Natural killer cell treated with Interleukin-12 subunit alpha and Interleukin-12 subunit beta and Interleukin-15 and Interleukin-18, amount 100 ng/mL, for 72 hours (primary cell): Measurements from ENCODE around the gene BAX. TPM values are rescaled to one million over a fixed set of nuclear protein-coding genes. Genes with fewer than 3 reads are reported as not detected.
A peak's percentile ranks its signal among the peaks of the same experiment; 100 is the strongest.
"Not testable (repeated sequence)": the region's sequence is repeated elsewhere in the genome, so short reads cannot be mapped to it uniquely, and the experiment has no call there.

Experiments used
- ATAC-seq, 2 donors: fragments of 150-1000 bp; cut with Tn5 transposase in 1 of 2; sonication (Bioruptor Pico), chemical (Tn5 transposase) in 1 of 2; 2 replicates each; pipeline ENCODE4 v1.10.0; 2021
- DNase-seq: peaks from one replicate; pipeline ENCODE4 v3.0.0; 2022; ENCODE audit warnings: low spot score
- H3K27ac Mint-ChIP-seq, 2 donors: 1 replicate in 1 of 2; 2 replicates in 1 of 2; pipeline ENCODE4 v1.8.0; 2022; ENCODE audit warnings: mixed read lengths in 2 of 2, mild to moderate bottlenecking in 1 of 2, moderate library complexity in 1 of 2
- H3K27me3 Mint-ChIP-seq, 2 donors: 1 replicate in 1 of 2; 2 replicates in 1 of 2; pipeline ENCODE4 v1.8.0; 2022; ENCODE audit warnings: mixed read lengths in 2 of 2
- H3K36me3 Mint-ChIP-seq: one replicate; pipeline ENCODE4 v1.8.0; 2022; ENCODE audit warnings: mixed read lengths
- H3K4me1 Mint-ChIP-seq, 2 donors: 1 replicate in 1 of 2; 2 replicates in 1 of 2; pipeline ENCODE4 v1.8.0; 2022; ENCODE audit warnings: low read depth in 2 of 2, mixed read lengths in 2 of 2, mild to moderate bottlenecking in 1 of 2
- H3K4me3 Mint-ChIP-seq: one replicate; pipeline ENCODE4 v1.8.0; 2022; ENCODE audit warnings: mixed read lengths
- H3K9me3 Mint-ChIP-seq: 2 replicates; pipeline ENCODE4 v1.8.0; 2022; ENCODE audit warnings: mixed read lengths
- total RNA-seq, 2 donors: library from RNA; stranded (reverse); gene quantifications; one replicate each; pipeline ENCODE4 v1.2.3, GENCODE V29; 2022

The BAX gene
- 100 to 1,000 TPM; 203 to 305 TPM for total RNA-seq

- no peaks in the 10 kb centered on the region for H3K9me3 Mint-ChIP-seq
- no peaks in the 10 kb centered on the region for H3K36me3 Mint-ChIP-seq
- peak within 1 kb of the TSS; percentile 90 for H3K4me3 Mint-ChIP-seq
- peak within 1 kb of the TSS; percentile 85 to 90 for H3K27ac Mint-ChIP-seq
- H3K27me3 Mint-ChIP-seq, result no peaks in the 10 kb centered on the region
- H3K4me1 Mint-ChIP-seq, result peaks cover 16 to 24% of the 10 kb centered on the region in 2 donors
- DNase-seq, result peak; percentile 96
- peak; percentile 91 to 92 for ATAC-seq
These were observed at the start of gene BAX for GRCh38 chr19:48954595-48955307. Gene BAX (plus strand): TSS chr19:48954875. CDS start chr19:48954929, 54 bp downstream.

- no peaks in the 10 kb centered on the region for H3K27me3 Mint-ChIP-seq
- H3K27ac Mint-ChIP-seq, result no peak overlapping the region
- no peaks in the 10 kb centered on the region for H3K9me3 Mint-ChIP-seq
- no peaks in the 10 kb centered on the region for H3K36me3 Mint-ChIP-seq
- H3K4me1 Mint-ChIP-seq, result peaks cover 19% of the 10 kb centered on the region in 2 donors
- H3K4me3 Mint-ChIP-seq, result no peak overlapping the region
- ATAC-seq, result no peak
- no peak for DNase-seq
These were observed 49.0 kb upstream of the BAX start for GRCh38 chr19:48905664-48906063.

- H3K9me3 Mint-ChIP-seq, result no peaks in the 10 kb centered on the region
- no peaks in the 10 kb centered on the region for H3K27me3 Mint-ChIP-seq
- DNase-seq (no peak), ATAC-seq (no peak)
- no peaks in the 10 kb centered on the region for H3K36me3 Mint-ChIP-seq
- H3K4me1 Mint-ChIP-seq, result peaks cover 13 to 15% of the 10 kb centered on the region in 2 donors
- H3K27ac Mint-ChIP-seq, result no peak overlapping the region
- H3K4me3 Mint-ChIP-seq, result no peak overlapping the region
These were observed 48.4 kb upstream of the BAX start for GRCh38 chr19:48906324-48906723.

DNA sequence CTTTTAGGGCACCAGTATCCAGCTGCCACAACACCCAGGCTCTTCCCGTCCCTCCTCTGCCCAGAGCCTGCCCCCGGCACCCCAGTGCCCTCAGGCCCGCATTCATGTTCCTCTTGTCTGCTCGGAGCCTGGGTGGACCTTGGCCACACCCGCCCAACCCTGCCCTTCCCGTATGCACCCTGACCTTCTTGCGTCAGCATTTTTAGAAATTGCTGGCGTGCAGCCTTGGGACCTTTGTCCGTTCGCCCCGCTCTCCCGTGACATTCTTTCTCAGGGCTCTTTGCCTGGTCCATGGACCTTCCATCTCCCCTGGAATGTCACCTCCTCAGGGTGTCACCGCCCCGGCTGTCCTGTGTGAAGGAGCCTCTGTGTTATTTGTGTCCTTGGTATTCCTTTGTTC lies 47.0 kb upstream of the BAX start:
- no peaks in the 10 kb centered on the region for H3K9me3 Mint-ChIP-seq
- no peaks in the 10 kb centered on the region for H3K27me3 Mint-ChIP-seq
- H3K27ac Mint-ChIP-seq, result no peak overlapping the region
- DNase-seq, result no peak
- no peak for ATAC-seq
- no peak overlapping the region for H3K4me3 Mint-ChIP-seq
- no peaks in the 10 kb centered on the region for H3K36me3 Mint-ChIP-seq
- peaks cover 1 to 6% of the 10 kb centered on the region in 2 donors for H3K4me1 Mint-ChIP-seq

DNA sequence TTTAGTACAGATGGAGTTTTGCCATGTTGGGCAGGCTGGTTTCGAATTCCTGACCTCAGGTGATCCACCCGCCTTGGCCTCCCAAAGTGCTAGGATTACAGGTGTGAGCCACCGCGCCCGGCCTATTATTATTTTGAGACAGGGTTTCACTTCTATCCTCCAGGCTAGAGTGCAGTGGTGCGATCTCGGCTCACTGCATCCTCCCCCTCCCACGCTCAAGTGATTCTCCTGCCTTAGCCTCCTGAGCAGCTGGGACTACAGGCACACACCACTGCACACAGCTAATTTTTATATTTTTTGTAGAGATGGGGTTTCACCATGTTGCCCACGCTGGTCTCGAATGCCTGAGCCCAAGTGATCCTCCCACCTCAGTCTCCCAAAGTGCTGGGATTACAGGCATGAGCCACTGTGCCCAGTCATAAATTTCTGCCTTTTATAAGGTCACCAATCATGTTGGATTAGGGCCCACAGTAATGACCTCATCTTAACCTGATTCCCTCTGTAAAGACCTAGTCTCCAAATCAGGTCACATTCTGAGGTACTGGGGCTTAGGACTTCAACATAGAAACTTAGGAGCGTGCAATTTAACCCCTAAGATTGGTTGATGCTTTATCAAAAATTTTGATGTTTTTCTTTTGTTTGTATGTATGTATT lies 45.1 kb upstream of the BAX start:
- H3K36me3 Mint-ChIP-seq, H3K9me3 Mint-ChIP-seq, H3K4me3 Mint-ChIP-seq, DNase-seq, H3K4me1 Mint-ChIP-seq, H3K27ac Mint-ChIP-seq, ATAC-seq, H3K27me3 Mint-ChIP-seq: not testable (repeated sequence)

DNA sequence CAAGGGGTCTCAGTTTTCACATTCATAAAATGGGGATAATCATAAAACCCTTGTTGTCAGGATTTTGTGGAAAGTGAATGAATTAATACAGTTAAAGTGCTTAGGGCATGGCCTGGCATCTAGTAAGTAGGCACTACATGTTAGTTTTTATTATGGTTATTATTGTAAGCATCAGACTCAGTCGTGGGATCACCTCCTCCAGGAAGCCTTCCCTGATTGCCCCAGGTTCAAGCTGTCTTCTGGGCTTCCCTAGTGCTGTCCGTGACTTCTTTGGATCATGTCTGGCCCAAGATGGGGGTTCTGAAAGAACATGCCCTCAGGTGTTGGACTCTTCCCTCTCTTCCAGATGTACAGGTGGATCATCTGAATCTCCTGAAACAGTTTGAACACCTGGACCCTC lies 43.9 kb upstream of the BAX start:
- H3K4me3 Mint-ChIP-seq, result no peak overlapping the region
- H3K27ac Mint-ChIP-seq, result no peak overlapping the region
- DNase-seq (no peak), ATAC-seq (no peak)
- H3K36me3 Mint-ChIP-seq, result peaks cover 7% of the 10 kb centered on the region
- H3K9me3 Mint-ChIP-seq, result no peaks in the 10 kb centered on the region
- H3K4me1 Mint-ChIP-seq, result peaks cover 0 to 4% of the 10 kb centered on the region in 2 donors
- no peaks in the 10 kb centered on the region for H3K27me3 Mint-ChIP-seq

DNA sequence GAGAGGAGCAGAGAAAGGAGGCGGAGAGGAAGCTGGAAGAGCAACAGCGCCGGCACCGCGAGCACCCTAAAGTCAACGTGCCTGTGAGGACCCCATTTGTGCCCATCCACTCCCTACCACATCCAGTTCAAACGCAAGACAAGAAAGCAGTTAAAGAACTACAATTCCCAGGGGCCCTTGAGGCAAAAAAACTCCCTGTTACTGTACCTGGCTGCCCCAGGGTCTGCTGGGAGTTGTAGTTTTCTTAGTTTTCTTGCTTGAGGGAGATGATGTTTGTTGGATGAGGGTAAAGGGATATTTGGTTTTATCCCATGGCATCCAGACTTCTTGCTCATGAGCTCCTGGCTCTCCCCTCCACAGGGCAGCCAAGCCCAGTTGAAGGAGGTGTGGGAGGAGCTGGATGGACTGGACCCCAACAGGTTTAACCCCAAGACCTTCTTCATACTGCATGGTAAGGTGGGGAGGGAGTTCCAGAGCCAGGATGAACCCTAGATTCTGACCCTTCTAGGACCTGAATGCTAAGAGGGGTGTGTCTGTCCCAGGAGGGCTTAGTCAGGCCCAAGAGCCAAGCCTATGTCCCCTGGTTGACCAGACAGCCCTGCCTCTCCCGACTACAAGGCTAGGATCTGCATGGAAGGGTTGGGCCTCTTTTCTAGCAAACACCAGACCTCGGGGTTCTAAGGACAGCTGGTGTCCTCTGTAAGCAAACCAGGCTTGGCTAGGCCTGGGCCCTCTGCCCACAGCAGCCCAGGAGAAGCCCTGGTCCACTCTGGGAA lies 41.4 kb upstream of the BAX start:
- H3K4me1 Mint-ChIP-seq, result peaks cover 0 to 7% of the 10 kb centered on the region in 2 donors
- peak; percentile 52 to 65 for ATAC-seq
- no peaks in the 10 kb centered on the region for H3K27me3 Mint-ChIP-seq
- H3K9me3 Mint-ChIP-seq, result no peaks in the 10 kb centered on the region
- H3K36me3 Mint-ChIP-seq, result peaks cover 11% of the 10 kb centered on the region
- no peak for DNase-seq
- H3K4me3 Mint-ChIP-seq, result no peak overlapping the region
- no peak overlapping the region for H3K27ac Mint-ChIP-seq

DNA sequence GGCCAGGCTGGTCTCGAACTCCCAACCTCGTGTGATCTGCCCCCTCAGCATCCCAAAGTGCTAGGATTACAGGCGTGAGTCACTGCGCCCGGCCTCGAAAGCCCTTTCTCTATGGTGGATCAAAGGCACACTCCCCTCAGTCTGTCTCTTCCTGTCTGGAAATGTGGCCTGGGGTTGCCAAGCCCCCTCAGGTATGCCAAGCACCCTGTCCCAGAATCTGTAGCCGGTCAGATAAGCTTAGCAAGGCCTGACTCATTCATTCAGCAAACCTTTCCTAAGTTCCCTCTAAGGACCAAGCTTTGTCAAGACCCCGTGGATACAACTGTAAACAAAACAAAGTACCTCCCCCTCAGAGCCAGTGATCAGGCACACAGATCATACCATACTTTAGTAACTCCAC lies 40.5 kb upstream of the BAX start:
- Mint-ChIP-seq H3K36me3 (peaks cover 11% of the 10 kb centered on the region), H3K4me3 (no peak overlapping the region)
- ATAC-seq, result no peak

GRCh38 chr19:48915757-48916156 lies 38.9 kb upstream of the BAX start:
- Mint-ChIP-seq H3K4me3 (no peak overlapping the region), H3K36me3 (peaks cover 11% of the 10 kb centered on the region), H3K27ac (no peak overlapping the region), H3K9me3 (no peaks in the 10 kb centered on the region), H3K4me1 (peaks cover 0 to 7% of the 10 kb centered on the region in 2 donors), H3K27me3 (no peaks in the 10 kb centered on the region)
- DNase-seq, result no peak
- no peak for ATAC-seq

More for the DNA sequence above, 40.5 kb upstream of the BAX start:
- no peak for DNase-seq
- peaks cover 0 to 7% of the 10 kb centered on the region in 2 donors for H3K4me1 Mint-ChIP-seq
- H3K27me3 Mint-ChIP-seq, result no peaks in the 10 kb centered on the region
- peak overlapping the region in 1 of 2 donors; percentile 34 for H3K27ac Mint-ChIP-seq
- no peaks in the 10 kb centered on the region for H3K9me3 Mint-ChIP-seq

GRCh38 chr19:48918071-48918470 lies 36.6 kb upstream of the BAX start:
- no peak overlapping the region for H3K27ac Mint-ChIP-seq
- no peak for ATAC-seq
- H3K4me1 Mint-ChIP-seq, result peaks cover 0 to 5% of the 10 kb centered on the region in 2 donors
- no peak overlapping the region for H3K4me3 Mint-ChIP-seq
- H3K9me3 Mint-ChIP-seq, result no peaks in the 10 kb centered on the region
- peaks cover 11% of the 10 kb centered on the region for H3K36me3 Mint-ChIP-seq
- DNase-seq, result no peak
- no peaks in the 10 kb centered on the region for H3K27me3 Mint-ChIP-seq

- H3K27me3 Mint-ChIP-seq, result no peaks in the 10 kb centered on the region
- H3K4me1 Mint-ChIP-seq, result peaks cover 0 to 6% of the 10 kb centered on the region in 2 donors
- ATAC-seq (peak; percentile 42 to 60), DNase-seq (no peak)
- H3K27ac Mint-ChIP-seq, result no peak overlapping the region
- no peak overlapping the region for H3K4me3 Mint-ChIP-seq
- H3K9me3 Mint-ChIP-seq, result no peaks in the 10 kb centered on the region
- peaks cover 11% of the 10 kb centered on the region for H3K36me3 Mint-ChIP-seq
These were observed 35.9 kb upstream of the BAX start for GRCh38 chr19:48918801-48919247.

GRCh38 chr19:48919271-48919670 lies 35.4 kb upstream of the BAX start:
- not testable (repeated sequence) for H3K4me3 Mint-ChIP-seq, H3K27ac Mint-ChIP-seq, DNase-seq, H3K4me1 Mint-ChIP-seq, H3K9me3 Mint-ChIP-seq, H3K36me3 Mint-ChIP-seq, H3K27me3 Mint-ChIP-seq
- peak in 1 of 2 donors; percentile 21 for ATAC-seq

GRCh38 chr19:48920949-48921348 lies 33.7 kb upstream of the BAX start:
- H3K9me3 Mint-ChIP-seq, result no peaks in the 10 kb centered on the region
- H3K27ac Mint-ChIP-seq, result no peak overlapping the region
- peaks cover 3% of the 10 kb centered on the region for H3K36me3 Mint-ChIP-seq
- no peaks in the 10 kb centered on the region for H3K27me3 Mint-ChIP-seq
- H3K4me1 Mint-ChIP-seq, result peaks cover 0 to 4% of the 10 kb centered on the region in 2 donors
- no peak overlapping the region for H3K4me3 Mint-ChIP-seq
- DNase-seq, result no peak
- ATAC-seq, result no peak
